Inflammatory macrophage treated with lipopolysaccharide for 4 hours (primary cell): ENCODE measurements around the gene GPR6.
A peak's percentile ranks its signal among the peaks of the same experiment; 100 is the strongest.

Experiments used
- DNase-seq: peaks from one replicate; pipeline ENCODE4 v3.0.0-alpha.2; 2020

The GPR6 gene

DNA sequence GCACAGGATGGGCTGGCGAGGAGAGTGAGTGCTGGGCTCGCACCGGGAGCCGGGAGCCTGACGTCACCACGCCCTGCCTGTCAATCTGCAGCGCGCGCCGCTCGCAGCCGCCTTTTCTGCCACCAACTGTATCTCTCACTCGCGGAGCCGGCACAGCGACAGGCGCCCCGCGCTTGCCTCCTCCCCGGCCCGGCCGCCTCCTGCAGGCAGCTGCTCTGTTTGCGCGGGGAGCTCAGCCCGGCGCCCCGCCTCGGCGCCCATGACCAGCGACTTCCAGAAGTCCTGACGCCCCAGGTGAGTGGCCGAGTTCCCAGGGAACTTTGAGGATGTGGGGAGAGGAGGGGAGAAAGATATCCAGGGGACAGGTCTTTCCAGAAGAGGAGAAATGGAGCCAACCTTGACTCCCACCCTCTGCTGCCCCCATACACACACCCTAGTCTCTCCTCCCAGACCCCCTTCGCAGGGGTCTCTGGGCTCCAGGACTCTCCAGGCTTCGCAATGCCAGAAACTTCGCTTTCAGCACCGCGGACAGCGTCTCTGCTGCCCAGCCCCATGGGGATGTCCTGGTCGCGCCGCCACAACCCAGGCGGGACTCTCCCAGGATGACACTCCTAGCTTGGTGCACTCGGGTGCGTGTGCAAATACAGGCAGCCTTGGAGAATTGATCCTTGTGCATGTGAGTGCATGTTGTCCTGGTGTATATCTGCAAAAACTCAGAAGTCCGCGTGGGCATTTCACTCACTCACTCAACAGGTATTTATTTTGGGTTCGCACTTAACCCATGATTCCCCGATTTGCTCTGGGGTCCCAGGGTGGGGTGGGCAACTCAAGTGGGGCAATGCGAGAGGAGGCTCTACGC is at the start of gene GPR6:
Gene GPR6 (plus strand): TSS at position 138 of the 859 bp plus-strand sequence. CDS start 802 bp downstream, outside the sequence.
- peak; percentile 66 for DNase-seq

GRCh38 chr6:109934293-109934692 is 43.8 kb upstream of the GPR6 start:
- DNase-seq = no peak

GRCh38 chr6:109939654-109940053 is 38.5 kb upstream of the GPR6 start:
- DNase-seq = no peak

GRCh38 chr6:109944448-109944847 is 33.7 kb upstream of the GPR6 start:
- no peak for DNase-seq

DNA sequence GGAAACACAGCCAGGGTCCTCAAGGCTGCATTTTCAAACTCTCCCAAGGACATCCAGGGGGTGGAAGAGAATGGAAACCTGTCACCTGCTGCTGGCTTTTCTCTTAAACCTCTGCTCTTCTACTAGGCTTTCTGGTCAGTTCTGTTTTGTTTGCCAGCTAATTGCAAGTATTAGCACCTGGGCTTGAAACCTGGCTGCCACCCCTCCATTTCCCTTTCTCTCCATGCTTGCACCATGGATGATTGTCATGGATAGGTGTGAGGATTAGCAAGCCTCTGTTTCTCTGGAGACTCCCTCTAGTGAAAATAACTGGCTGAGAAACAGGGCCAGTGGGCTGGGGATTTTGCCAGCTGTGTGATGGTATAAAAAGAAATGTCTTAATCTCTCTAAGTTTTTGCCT is 33.0 kb upstream of the GPR6 start:
- DNase-seq = no peak

GRCh38 chr6:109946979-109947378 is 31.1 kb upstream of the GPR6 start:
- no peak for DNase-seq

DNA sequence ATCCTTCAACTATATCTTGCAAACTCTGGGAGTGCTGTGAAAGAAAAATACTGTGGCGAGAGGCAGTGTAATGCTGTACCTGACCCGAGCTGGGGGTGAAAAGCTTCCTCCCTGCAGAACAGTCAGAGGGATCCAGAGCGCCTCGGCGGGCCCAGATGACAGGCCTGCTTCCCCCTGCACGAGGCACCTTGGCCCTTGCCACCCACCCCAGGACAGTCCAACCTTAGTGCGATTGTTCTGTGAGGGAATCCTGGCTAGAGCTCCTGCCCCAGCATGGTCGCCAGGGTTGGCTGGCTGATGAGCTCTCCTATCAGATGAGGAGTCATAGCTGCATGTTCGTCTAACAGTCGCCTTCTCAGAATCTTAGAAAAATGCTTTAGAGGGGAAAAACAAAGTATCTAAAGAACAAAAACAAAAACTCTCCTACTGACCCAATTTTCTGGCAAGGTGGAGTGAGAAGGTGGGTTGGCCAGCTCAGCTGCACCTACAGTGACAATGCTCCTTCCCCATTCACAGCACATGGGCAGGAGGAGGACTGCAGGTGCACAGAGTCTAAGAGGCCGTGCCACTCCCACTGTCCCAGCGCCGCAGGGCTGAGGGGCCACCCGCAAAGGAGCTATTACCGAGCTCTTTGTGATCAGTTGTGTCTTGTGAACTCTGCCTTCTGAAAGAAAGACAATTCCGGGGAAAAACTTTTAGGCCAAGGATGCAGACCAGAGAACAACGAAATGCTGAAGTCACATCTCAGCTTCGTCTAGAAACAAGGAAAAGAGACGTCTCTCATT is 28.6 kb upstream of the GPR6 start:
- no peak for DNase-seq

DNA sequence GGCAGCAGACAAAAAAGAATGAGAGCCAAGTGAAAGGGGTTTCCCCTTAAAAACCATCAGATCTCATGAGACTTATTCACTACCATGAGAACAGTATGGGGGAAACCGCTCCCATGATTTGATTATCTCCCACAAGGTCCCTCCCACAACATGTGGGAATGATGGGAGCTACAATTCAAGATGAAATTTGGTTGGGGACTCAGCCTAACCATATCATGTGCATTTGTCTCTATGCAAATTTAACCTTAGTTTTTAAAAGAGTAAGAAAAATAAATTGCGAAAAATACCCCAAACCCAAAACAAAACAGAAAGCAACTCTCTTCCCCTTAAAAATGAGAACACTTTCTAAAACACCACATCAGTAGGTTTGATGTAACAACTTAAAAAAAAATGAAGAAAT is 22.6 kb upstream of the GPR6 start:
- DNase-seq = peak; percentile 83

- DNase-seq = no peak
Measured at GRCh38 chr6:109958626-109959025, 19.5 kb upstream of the GPR6 start.

- no peak for DNase-seq
Measured at GRCh38 chr6:109961611-109962041, 16.5 kb upstream of the GPR6 start.

GRCh38 chr6:109962271-109962670 is 15.8 kb upstream of the GPR6 start:
- no peak for DNase-seq

GRCh38 chr6:109963598-109964170 is 14.4 kb upstream of the GPR6 start:
- no peak for DNase-seq

- no peak for DNase-seq
Measured at GRCh38 chr6:109964949-109965348, 13.2 kb upstream of the GPR6 start.

DNA sequence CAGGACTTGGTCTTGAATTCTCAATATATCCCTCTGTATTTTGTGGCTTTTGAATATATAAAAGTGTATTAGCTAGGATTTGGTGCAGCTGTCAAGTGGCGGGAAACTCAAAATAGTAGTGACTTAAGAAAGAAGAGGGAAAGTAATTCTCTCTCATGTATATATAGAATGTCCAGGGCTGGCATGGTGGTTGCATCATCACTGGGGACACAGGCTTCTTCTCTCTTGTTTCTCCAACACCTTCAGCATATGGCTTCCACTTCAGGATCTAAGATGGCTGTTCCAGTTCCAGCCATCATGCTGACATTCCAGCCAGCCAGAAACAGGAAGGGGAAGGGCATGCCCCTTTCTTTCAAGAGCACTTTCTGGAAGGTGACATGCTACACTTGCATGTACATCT is 11.8 kb upstream of the GPR6 start:
- DNase-seq = no peak

DNA sequence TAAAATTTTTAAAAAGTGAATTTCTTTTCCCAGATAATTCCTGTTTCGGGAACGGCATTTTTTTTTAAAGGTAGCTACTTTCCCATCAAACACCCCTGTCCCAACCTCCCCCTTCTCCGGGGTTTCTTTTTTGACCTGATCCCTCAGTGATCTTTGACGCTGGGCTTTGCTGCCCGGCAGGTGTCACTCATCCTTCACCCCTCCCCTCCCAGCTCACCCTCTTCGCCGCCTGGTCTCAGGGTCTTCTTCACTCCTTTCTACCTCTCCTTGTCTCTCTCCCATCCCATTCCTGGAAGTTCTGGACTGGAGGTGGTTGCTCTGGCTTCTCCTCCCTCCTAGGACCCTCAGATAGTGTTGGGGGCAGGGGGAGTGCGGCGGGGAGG is 329 bp upstream of the GPR6 start:
- no peak for DNase-seq

GRCh38 chr6:109979033-109979921 is 1.2 kb downstream of the GPR6 start:
- no peak for DNase-seq

- DNase-seq = no peak
Measured at GRCh38 chr6:109984410-109984809, 6.3 kb downstream of the GPR6 start.

DNA sequence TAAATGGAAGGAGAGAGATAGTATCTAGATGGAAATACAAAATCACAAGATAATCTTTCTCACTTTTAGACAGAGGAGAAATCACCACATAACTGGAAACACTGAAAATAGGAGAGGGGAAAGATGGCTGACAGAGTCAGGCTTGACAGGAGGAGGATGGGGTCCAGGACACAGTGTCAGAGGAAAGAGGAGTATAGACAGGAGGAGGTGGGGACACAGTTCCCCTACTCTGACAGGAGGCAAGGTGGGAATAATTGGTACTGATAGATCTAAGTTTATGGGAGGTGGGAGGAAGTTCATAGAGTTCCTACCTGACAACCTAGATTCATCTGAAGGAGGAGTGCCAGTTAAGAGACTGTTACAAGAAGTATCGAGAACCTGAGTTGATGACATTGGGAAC is 9.1 kb downstream of the GPR6 start:
- no peak for DNase-seq

- no peak for DNase-seq
Measured at GRCh38 chr6:109991201-109992101, 13.3 kb downstream of the GPR6 start.

DNA sequence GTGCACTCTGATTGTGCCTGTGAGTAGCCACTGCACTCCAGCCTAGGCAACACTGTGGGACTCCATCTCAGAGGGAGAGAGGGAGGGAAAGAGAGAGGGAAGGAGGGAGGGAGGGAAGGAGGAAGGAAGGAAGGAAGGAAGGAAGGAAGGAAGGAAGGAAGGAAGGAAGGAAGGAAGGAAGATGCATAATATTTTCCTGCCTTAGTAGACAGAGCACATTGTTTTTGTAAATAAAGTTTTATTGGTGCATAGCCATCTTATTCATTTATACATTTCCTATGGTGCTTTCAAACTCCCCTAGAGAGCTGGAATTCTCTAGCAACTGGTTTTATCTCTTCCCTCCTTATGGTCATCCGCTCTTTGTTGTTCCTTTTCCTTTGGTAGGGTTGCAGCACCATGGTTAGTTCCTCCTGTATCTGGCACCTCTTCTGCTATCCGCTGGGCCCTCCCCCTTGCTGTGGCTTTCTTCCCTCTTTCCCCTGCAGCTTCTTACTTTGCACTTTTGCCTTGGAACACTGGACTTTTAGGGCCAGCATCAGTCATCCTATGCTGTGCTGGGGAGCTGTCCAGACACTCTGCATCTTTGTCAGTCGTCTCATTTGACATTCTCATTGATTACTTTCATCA is 20.2 kb downstream of the GPR6 start:
- no peak for DNase-seq

DNA sequence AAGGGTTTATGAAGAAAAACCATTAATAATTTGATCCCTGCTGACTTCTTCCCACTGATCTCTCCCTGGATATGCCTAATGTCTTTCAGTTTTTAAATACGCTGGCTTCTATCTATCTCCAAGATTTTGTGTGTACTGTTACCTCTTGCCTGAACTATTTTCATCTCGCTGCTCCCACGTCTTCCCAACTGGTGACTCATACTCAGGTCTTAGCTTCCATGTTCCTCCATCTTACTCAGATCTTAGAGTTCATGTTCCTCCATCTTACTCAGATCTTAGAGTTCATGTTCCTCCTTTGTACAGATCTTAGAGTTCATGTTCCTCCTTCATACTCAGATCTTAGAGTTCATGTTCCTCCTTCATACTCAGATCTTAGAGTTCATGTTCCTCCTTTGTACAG is 21.6 kb downstream of the GPR6 start:
- DNase-seq = peak; percentile 42
